NCI-H2107 treated with DMSO at 0.1 percent for 48 hours (cell line): ENCODE data around the gene NUDT8.
"Not testable (repeated sequence)": the region's sequence is repeated elsewhere in the genome, so short reads cannot be mapped to it uniquely, and the experiment has no call there.

Experiments
- DNase-seq: peaks from one replicate; lab custom pipeline; 2025; ENCODE audit not compliant: unreplicated experiment; lab: John Stamatoyannopoulos, UW

The NUDT8 gene

DNA sequence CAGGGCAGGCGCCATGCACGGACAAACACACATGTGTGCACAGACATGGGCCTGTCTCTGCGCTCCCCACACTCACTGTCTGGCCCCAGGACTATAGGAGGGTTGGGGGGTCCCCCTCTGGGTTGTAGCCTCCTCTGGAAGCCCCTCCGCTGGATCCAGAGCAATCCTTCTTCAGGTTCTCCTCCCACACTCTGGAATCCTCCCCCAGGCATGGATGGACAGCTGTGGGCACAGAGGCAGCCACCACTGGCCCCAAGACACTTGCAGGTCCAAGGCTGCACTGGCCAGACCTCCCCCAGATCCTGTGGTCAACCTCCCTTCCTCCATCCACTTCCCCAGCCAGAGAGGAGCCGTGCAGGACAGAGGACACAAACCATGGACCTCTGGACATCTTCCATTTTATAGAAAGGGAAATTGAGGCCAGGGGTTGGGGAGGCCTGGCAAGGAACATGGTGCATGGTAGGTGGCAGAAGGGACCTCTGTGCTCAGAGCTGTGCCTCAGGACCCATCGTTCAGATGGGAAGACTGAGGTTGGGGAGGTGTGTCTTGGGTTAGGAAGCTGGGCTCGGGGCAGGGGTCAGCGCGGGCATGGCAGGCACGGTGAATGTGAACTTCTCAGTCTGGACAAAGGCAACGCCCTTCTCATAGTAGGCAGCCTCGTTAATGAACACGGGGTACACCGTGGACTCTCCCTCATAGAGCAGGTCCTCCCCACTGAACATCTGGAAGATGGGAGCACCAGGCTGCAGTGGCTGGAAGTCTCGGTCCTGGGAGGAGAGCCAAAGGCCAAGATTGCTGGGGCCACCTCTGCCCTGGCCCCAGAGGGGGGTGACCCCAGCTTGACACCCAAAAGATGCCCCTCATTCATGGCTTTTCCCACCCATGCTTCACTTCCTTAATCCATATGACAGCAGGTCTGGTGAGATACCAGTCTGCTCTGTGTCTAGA lies 12.7 kb upstream of the NUDT8 start:
- DNase-seq = no peak

GRCh38 chr11:67641338-67642172 lies 11.8 kb upstream of the NUDT8 start:
- DNase-seq = no peak

GRCh38 chr11:67640758-67641337 lies 11.1 kb upstream of the NUDT8 start:
- no peak for DNase-seq

DNA sequence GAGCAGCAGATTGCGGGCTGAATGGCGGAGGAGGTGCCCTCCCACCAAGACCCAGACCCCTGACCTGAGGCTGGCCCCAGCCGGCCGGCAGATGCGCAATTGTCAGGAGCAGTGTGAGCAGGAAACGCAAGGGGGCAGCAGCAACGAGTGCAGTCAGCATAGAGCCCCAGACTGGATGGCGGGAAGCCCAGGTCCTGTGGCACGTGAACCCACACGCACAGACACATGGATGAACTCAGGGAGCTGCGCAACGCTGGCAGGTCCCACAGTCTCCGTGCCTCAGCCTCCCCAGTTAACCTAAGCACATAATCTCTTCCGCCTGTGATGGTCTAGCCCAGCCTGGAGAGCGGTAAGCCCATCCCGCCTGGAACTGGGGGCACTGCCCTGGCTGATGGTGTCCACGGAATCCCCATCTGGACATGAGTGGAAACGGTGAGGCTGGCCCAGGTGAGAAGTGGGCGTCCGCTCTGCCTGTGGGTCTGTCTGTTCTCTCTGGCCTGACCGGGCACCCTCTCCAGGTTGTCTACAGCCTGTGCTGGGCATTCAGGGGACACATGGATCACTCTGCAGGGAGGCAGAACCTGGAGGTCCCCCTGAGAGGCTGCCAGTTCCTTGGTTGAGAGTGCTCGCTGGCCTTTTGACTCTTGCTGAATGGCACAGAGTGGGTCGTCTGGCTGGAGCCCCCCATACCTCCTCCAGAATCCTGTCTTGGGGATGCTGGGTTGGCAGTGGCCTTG lies 10.5 kb upstream of the NUDT8 start:
- DNase-seq = no peak

DNA sequence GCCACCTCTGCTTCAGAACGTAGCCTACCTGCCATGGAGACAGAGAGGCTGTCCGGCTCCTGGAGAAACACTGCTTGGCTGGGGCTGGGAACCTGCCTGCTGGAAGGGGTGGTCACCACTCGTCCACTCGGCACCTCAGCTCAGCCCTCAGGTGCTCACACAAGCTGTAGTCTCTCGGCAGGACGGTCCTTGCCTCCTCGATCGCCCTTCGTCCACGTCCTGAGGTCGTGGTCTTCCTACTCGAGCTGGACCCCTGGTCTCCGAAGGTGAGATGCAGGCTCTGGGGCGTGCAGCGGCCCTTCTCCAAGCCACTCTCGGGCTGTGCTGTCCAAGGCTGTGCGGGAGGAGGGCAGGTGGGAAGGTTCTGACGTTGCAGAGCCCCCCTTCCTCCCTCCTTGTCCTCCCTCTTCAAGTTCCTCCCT lies 9.7 kb upstream of the NUDT8 start, which contains the start of gene TBX10:
Gene TBX10, minus strand, starts transcription at position 326 of the 422 bp plus-strand sequence. Its CDS starts 291 bp downstream, at position 35.
- no peak for DNase-seq

DNA sequence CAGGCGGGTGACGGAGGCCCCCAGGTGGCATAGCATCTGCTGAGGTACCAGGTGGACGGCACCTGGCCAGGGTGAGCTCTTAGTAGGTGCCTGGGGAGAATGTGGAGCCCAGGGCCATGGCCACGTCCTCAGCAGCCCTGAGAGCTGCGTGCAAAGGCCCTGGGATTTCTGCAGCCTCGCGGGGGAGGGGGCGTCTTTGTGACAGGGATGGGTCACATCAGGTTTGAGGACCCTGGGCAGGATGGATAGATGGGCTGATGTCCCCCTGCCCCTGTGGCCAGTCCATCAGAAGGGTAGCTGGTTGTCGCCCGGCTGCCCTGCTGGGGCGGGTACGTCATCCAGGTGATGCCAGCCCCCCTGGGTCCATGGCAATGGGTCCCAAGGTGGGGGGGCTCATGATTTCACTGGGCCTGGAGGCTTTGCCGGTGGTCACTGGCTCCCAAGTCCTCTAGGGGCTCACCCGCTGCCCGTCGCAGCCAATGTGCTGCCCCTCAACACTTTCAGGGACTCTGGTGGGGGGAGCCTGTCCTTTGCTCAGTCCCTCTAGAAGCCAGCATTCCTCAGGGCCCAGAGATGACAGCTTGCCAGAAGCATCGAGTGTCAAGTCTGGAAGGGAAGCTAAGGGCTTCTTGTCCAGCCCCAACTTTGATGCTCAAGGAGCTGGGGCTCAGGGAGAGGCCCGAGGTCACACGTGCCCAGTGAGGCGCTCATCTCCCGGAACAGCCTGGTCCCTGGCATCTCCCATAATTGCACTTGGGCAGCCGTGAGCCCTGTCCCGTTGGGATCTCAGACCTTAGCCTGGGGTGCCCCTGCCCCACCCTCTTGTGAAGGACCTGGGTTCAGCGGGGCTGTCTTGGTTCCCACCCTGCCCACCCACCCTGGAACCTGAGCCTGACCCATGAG lies 9.0 kb upstream of the NUDT8 start:
- DNase-seq = no peak

DNA sequence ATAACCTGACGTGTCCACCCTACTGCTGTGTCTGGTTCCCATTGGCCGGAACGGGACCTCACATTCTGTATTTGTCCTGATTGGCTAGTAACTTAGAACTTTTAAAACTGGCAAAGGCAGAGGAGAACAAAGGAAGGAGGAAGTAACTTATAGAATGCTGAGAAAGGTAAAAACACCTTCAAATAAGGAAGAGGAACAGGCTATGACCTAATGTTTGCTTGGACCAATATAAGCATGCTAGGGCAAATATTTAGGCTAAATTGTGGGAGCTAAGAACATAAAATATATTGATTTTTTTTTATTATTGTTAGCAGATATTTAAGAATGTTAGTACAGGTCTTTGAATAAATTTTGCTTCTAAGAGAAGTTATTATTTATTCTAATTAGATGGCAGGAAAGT lies 7.7 kb upstream of the NUDT8 start:
- DNase-seq = not testable (repeated sequence)

- no peak for DNase-seq
These were observed 7.2 kb upstream of the NUDT8 start for GRCh38 chr11:67636962-67637361.

- DNase-seq = no peak
These were observed 5.4 kb upstream of the NUDT8 start for GRCh38 chr11:67635231-67635521.

DNA sequence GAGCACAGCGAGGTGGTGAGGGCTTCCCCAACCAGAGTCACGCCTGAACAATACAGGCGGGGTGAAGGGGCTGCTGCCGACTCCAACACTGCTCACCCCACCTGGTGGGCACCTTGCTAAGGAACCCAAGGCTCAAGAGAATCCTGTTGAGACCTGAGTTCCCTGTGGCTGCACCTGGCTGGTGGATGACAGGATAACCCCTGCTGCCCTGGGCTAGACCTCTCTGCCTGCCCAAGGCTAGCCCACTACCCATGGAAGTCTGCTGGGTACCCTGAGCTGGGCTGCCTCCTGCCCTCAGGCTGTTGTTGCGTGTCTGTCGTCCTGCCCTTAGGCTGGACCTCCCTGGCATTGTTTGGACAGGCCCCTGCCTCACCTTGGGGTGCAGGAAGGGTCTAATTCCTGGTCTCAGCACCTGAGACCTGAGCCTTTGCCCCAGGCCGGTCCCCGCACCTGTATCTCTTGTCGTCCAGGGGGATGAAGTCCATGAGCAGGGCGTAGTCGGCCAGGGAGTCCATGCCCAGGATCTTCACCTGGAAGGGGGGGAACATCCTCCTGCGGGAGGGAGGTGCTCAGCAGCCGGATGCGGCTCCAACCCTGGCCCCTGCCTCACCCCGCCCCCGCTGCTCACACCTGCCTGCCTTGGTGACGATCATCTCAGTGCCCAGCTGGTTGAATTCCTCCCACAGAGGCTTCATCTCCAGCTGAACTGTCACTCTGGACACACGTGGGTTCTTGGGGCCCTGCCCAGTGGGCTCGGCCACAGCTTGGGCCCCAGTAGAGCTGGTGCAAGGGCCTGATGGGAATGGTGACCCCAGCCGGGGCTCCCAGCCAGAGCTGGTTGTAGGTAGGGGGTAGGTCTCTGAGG lies 4.9 kb upstream of the NUDT8 start:
- DNase-seq = no peak

GRCh38 chr11:67633758-67634365 lies 4.1 kb upstream of the NUDT8 start:
- DNase-seq = no peak

DNA sequence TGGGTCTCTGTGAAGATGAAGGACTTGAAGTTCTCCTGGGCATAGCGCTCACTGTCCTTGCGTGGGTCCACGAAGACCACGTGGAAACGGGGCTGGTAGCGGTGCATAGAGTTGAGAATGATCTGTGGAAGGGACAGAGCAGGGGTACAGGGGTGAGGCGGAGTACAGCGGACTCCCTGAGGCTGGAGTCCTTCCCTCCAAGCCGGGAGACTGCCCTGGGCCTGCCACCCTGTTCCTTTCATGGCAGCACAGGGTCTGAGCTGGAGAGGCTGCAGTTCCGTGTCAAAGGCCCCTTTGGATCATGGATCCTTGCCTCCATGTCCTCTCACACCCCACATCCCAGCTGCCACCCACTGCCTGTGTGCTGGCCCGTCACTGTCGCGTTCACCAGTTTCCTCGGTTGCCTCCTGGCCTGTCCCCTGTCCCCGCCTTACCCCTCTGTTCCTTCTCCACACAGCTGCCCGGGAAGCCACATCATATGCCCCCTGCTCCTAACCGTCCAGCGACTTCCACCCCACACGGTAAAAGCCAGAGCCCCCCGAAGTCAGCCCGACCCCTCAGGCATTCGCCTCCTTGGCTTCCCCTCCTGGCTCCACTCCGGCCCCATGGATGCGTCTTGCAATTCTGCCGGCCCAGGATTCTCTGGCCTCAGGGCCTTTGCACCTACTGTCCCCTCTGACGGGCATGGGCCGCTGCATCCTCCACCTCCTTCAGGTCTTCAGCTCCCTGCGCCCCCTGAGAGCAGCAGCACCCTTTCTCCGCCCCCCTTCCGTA lies 3.4 kb upstream of the NUDT8 start:
- no peak for DNase-seq

- no peak for DNase-seq
These were observed 2.6 kb upstream of the NUDT8 start for GRCh38 chr11:67632175-67632981.

- no peak for DNase-seq
These were observed 2.1 kb upstream of the NUDT8 start for GRCh38 chr11:67631853-67632174.

GRCh38 chr11:67631411-67631810 lies 1.7 kb upstream of the NUDT8 start:
- no peak for DNase-seq

DNA sequence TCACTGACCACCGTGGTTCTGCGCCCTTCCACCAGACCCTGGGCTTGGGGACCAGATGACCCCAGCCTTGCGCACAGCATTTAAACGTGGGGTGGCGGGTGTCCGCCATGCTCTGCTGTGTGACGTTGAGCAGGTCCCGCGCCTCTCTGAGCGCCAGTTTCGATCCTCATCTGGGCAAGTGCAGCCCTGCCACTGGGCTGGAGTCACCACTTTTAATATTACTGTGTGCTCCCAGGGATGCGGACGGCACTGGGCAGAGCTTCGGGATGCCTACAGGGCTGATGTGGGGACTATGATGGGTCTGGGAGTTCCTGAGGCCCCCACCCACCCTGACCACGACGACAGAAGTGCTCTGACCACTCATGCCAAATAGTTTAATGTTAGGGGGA lies 1.2 kb upstream of the NUDT8 start:
- DNase-seq = no peak

DNA sequence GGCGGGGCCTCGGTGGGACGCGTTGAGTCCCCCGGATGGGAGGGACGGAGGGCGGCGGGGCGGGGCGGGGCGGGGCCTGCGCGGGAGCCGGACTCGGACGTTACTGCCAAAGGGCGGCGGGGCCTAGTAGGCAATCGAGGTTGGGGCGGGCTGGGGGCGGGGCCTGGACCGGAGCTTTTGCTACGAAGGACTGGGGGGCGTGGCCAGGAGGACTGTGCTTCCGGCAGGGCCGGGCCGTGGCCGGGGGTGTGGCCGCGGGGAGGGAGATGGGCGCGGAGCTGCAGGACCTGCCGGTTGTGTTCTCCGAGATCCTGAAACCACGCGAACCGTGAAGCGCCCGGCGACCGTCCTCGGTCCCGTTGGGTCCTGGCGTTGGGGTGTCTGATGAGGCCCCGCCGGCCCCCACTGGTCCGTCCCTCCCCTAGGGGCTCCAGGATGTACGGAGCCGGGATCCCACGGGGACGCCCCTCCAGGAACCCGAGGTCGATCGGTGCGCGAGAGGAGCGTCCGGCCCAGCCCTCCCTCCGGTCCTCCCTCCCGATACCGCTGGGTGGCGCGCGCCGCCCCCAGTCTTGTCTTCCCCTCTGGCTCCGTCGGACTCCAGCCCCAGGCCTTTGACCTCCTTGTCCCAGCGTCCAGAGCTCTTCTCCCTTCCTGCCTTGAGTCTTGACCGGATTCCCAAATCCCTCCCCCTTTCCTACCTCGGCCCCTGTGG lies 648 bp upstream of the NUDT8 start:
- DNase-seq = peak; percentile 74
